Neural progenitor cell (in vitro differentiated cells): ENCODE measurements around the gene H19. TPM values are rescaled to one million over a fixed set of nuclear protein-coding genes. Genes with fewer than 3 reads are reported as not detected.

Experiments
- DNase-seq: peaks from one replicate; pipeline ENCODE4 v3.0.0-alpha.2; 2016; ENCODE audit warnings: low spot score
- H2AFZ ChIP-seq: fragments of 200-600 bp; sonication (generic); replicated peaks from 2 replicates; pipeline ENCODE4 v1.6.1; 2016; ENCODE audit warnings: antibody characterized with exemption
- H3F3A ChIP-seq: fragments of 200-600 bp; sonication (generic); 2 replicates; pipeline ENCODE4 v1.6.1; 2016; ENCODE audit warnings: antibody characterized with exemption, low read depth
- H3K27ac ChIP-seq: fragments of 200-600 bp; sonication (generic); 2 replicates; pipeline ENCODE4 v1.5.1; 2016; ENCODE audit warnings: mild to moderate bottlenecking
- H3K27me3 ChIP-seq: fragments of 200-600 bp; sonication (generic); 2 replicates; pipeline ENCODE4 v1.6.1; 2016; ENCODE audit warnings: mild to moderate bottlenecking, moderate library complexity
- H3K36me3 ChIP-seq: fragments of 200-600 bp; sonication (generic); 2 replicates; pipeline ENCODE4 v1.5.1; 2016
- H3K4me1 ChIP-seq: fragments of 200-600 bp; sonication (generic); 2 replicates; pipeline ENCODE4 v1.6.1; 2016; ENCODE audit warnings: mixed run types
- H3K4me2 ChIP-seq: fragments of 200-600 bp; sonication (generic); 2 replicates; pipeline ENCODE4 v1.6.1; 2016
- H3K4me3 ChIP-seq: fragments of 200-600 bp; sonication (generic); 2 replicates; pipeline ENCODE4 v1.5.1; 2016
- H3K79me2 ChIP-seq: fragments of 200-600 bp; sonication (generic); 2 replicates; pipeline ENCODE4 v1.6.1; 2016; ENCODE audit warnings: low read depth
- H3K9ac ChIP-seq: fragments of 200-600 bp; sonication (generic); 2 replicates; pipeline ENCODE4 v1.6.1; 2016
- H3K9me3 ChIP-seq: fragments of 200-600 bp; sonication (generic); 2 replicates; pipeline ENCODE4 v1.5.1; 2016; ENCODE audit warnings: low read depth
- H4K20me1 ChIP-seq: fragments of 200-600 bp; sonication (generic); 2 replicates; pipeline ENCODE4 v1.6.1; 2016; ENCODE audit warnings: low read depth
- H3K27ac Mint-ChIP-seq: 3 replicates; pipeline ENCODE4 v1.8.0; 2021; ENCODE audit warnings: mixed read lengths
- H3K27me3 Mint-ChIP-seq: 2 replicates; pipeline ENCODE4 v1.8.0; 2022; ENCODE audit warnings: low read depth, mild to moderate bottlenecking, inconsistent platforms, moderate library complexity, mixed read lengths; ENCODE audit not compliant: insufficient read depth
- H3K36me3 Mint-ChIP-seq: 3 replicates; pipeline ENCODE4 v1.8.0; 2021; ENCODE audit warnings: mixed read lengths
- H3K4me1 Mint-ChIP-seq: 3 replicates; pipeline ENCODE4 v1.8.0; 2021; ENCODE audit warnings: mixed read lengths
- H3K4me3 Mint-ChIP-seq: 3 replicates; pipeline ENCODE4 v1.8.0; 2021; ENCODE audit warnings: mild to moderate bottlenecking, moderate library complexity, mixed read lengths
- H3K9me3 Mint-ChIP-seq: 3 replicates; pipeline ENCODE4 v1.8.0; 2020; ENCODE audit warnings: mixed read lengths
- CTCF ChIP-seq: fragments of 200-600 bp; sonication (generic); IDR thresholded peaks from 2 replicates; pipeline ENCODE4 v1.5.1; 2017; ENCODE audit warnings: antibody characterized with exemption, mild to moderate bottlenecking
- EZH2 ChIP-seq: fragments of 200-600 bp; sonication (generic); IDR thresholded peaks from 2 replicates; pipeline ENCODE4 v1.6.1; 2017; ENCODE audit warnings: antibody characterized with exemption, mild to moderate bottlenecking, moderate library complexity
- EZH2phosphoT487 ChIP-seq: fragments of 200-600 bp; sonication (generic); IDR thresholded peaks from 2 replicates; pipeline ENCODE4 v1.6.1; 2017; ENCODE audit warnings: antibody characterized with exemption
- total RNA-seq: library from RNA; depleted of rRNA; stranded (reverse); fragments of >200 nt; gene quantifications from 2 replicates; pipeline ENCODE4 v1.2.3, GENCODE V29; 2015; ENCODE audit warnings: low replicate concordance

Gene H19
- total RNA-seq, 1 donor from 2014 or later, result not detected

GRCh38 chr11:1969035-1969434 lies 28.6 kb downstream of the H19 start:
- DNase-seq, result no peak
- Histone ChIP-seq H3K79me2 (no peaks in the 10 kb centered on the region), H3K9ac (no peak overlapping the region), H3K36me3 (no peaks in the 10 kb centered on the region), H3K27me3 (no peaks in the 10 kb centered on the region), H3F3A (no peaks in the 10 kb centered on the region), H3K27ac (no peak overlapping the region), H2AFZ (no peak overlapping the region), H4K20me1 (no peaks in the 10 kb centered on the region), H3K4me3 (no peak overlapping the region), H3K4me2 (no peak overlapping the region), H3K4me1 (no peaks in the 10 kb centered on the region), H3K9me3 (no peaks in the 10 kb centered on the region)
- no peaks in the 10 kb centered on the region for H3K4me1 Mint-ChIP-seq
- no peak overlapping the region for H3K27ac Mint-ChIP-seq
- no peak overlapping the region for H3K4me3 Mint-ChIP-seq
- TF ChIP-seq CTCF (no peak), EZH2phosphoT487 (no peak), EZH2 (no peak)
- no peaks in the 10 kb centered on the region for H3K27me3 Mint-ChIP-seq
- no peaks in the 10 kb centered on the region for H3K9me3 Mint-ChIP-seq
- no peaks in the 10 kb centered on the region for H3K36me3 Mint-ChIP-seq

- no peak for TF ChIP-seq EZH2phosphoT487
- no peak for TF ChIP-seq EZH2
- TF ChIP-seq CTCF, result no peak
- Mint-ChIP-seq H3K36me3 (no peaks in the 10 kb centered on the region), H3K9me3 (no peaks in the 10 kb centered on the region), H3K4me1 (no peaks in the 10 kb centered on the region), H3K27ac (no peak overlapping the region), H3K27me3 (no peaks in the 10 kb centered on the region), H3K4me3 (no peak overlapping the region)
- H3K9ac ChIP-seq, result no peak overlapping the region
- H3F3A ChIP-seq, result no peaks in the 10 kb centered on the region
- no peaks in the 10 kb centered on the region for H3K27me3 ChIP-seq
- H3K79me2 ChIP-seq, result no peaks in the 10 kb centered on the region
- no peak overlapping the region for H3K27ac ChIP-seq
- no peaks in the 10 kb centered on the region for H3K9me3 ChIP-seq
- DNase-seq, result no peak
- no peaks in the 10 kb centered on the region for H3K4me1 ChIP-seq
- H2AFZ ChIP-seq, result no peak overlapping the region
- no peak overlapping the region for H3K4me3 ChIP-seq
- no peak overlapping the region for H3K4me2 ChIP-seq
- no peaks in the 10 kb centered on the region for H3K36me3 ChIP-seq
- no peaks in the 10 kb centered on the region for H4K20me1 ChIP-seq
Measured at GRCh38 chr11:1968454-1969002, 29.1 kb downstream of the H19 start.

DNA sequence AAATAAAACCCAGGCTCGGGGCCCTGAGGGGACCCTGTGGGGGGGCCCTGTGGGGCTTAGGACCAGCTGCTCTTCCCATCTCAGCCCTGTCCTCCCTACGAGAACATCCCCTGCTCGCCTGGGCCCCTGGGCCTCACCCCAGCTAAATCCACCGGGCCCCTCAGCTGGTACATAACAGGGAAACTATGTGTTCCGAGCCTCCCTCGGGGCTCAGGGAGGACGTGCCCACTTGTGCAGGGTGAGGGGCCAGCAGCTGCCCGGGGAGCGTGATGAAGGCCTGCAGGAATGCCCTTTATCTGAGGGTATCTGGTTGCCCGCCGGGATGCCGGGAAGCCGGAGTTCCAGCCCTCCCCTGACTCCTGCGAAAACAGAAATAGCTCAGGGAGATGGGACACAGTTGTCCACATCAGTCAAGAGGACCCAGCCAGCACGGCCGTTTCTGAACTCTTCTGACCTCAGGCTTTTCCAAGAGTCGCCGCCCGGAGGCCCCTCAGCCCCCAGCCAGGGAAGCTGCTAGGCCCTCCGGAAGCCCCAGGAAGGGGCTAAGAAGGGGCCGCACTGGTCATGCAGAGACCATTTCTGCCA lies 29.9 kb downstream of the H19 start:
- Histone ChIP-seq H3K9ac (no peak overlapping the region), H3K9me3 (no peaks in the 10 kb centered on the region), H4K20me1 (no peaks in the 10 kb centered on the region), H3K36me3 (no peaks in the 10 kb centered on the region), H2AFZ (no peak overlapping the region), H3K27ac (no peak overlapping the region), H3K79me2 (no peaks in the 10 kb centered on the region), H3F3A (no peaks in the 10 kb centered on the region), H3K4me2 (no peak overlapping the region), H3K27me3 (no peaks in the 10 kb centered on the region), H3K4me3 (no peak overlapping the region), H3K4me1 (no peaks in the 10 kb centered on the region)
- Mint-ChIP-seq H3K4me3 (no peak overlapping the region), H3K36me3 (no peaks in the 10 kb centered on the region), H3K4me1 (no peaks in the 10 kb centered on the region), H3K9me3 (no peaks in the 10 kb centered on the region), H3K27me3 (no peaks in the 10 kb centered on the region), H3K27ac (no peak overlapping the region)
- no peak for TF ChIP-seq CTCF
- no peak for TF ChIP-seq EZH2phosphoT487
- no peak for TF ChIP-seq EZH2
- DNase-seq, result no peak
